Stimulated activated CD4-positive, alpha-beta T cell treated with anti-CD3 and anti-CD28 coated beads, Interleukin-2, amount 100 ng/mL, for 48 hours (primary cell): ENCODE results near the gene PDE6C.

Experiments used
- DNase-seq, 2 donors: peaks; one replicate each; pipeline ENCODE4 v3.0.0-alpha.2; 2020

The PDE6C gene

DNA sequence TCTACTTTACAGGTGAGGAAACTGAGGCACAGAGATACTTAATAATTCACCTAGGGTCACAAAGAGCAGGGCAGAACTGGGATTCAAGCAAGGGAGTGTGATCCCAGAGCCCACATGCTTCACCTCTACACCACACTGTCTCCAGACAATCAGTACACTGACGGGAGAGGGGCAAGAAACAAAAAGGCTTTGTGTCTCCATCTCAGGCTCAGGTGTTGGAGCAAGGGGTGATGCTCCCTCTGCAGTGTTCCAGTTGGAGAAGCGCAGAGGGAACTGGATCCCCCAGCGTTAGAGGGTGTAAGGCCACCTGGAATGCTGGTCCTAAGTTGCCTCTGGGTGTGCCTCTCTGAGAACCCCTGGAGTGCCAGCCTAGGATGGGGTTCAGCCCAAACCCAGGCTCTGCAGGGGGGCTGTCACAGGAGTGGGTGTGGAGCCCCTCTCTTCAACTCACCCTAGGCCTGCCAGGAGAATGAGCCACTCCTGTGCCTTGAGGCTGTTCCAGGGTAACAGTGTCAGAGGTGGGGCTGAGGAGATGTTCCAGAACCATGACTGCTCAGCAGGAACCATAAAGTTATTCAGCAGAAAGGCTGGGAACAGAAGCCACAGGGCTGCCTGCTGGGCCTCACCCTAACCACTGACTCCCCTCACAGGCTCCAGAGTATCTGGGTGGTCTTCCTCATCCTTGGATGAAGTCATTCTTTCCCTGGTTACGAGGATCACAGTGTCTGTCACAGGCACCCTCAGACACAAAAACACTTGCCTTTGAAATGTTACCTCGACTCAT, 16.8 kb upstream of the PDE6C start:
- DNase-seq: no peak

- no peak for DNase-seq
Observed at GRCh38 chr10:93596539-93596938, 15.8 kb upstream of the PDE6C start.

- DNase-seq: no peak
Observed at GRCh38 chr10:93597075-93597599, 15.2 kb upstream of the PDE6C start.

DNA sequence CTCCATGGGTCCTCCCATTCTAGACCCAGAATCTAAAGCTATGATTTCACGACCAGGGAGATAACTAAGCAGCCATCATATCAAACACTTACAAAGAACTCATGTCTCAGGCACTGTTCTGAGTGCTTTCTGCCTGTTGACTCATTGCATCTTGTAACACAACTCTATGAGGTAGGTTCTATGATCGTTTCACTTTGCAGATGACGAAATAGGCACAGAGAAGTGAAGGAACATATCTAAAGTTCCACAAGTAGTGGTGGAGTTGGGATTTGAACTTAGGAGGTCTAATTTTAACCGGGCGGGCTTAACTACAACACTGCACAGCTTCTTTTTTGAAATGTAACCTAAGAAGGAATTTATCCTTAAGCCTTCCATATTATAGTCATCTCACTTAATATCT, 14.2 kb upstream of the PDE6C start:
- DNase-seq: no peak

DNA sequence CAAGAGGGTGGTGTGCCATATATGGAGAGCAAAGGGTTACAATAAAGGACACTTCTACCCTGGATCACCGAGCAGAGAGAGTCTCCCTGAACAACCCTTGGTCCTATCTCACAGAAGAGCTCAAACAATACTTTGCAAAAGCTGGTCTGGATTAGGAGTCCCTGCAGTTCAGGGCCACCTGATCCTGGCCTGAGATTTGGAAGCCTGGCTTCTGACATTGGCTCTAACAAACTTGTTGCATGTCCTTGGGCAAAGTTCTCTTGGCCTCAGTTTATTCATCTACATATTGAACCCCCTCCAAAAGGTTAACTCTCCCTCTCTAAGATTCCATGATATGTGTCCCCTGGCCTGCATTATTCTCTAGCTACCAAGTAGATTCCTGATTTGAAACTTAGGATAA, 13.0 kb upstream of the PDE6C start:
- DNase-seq: no peak

- no peak for DNase-seq
Observed at GRCh38 chr10:93599778-93600177, 12.6 kb upstream of the PDE6C start.

DNA sequence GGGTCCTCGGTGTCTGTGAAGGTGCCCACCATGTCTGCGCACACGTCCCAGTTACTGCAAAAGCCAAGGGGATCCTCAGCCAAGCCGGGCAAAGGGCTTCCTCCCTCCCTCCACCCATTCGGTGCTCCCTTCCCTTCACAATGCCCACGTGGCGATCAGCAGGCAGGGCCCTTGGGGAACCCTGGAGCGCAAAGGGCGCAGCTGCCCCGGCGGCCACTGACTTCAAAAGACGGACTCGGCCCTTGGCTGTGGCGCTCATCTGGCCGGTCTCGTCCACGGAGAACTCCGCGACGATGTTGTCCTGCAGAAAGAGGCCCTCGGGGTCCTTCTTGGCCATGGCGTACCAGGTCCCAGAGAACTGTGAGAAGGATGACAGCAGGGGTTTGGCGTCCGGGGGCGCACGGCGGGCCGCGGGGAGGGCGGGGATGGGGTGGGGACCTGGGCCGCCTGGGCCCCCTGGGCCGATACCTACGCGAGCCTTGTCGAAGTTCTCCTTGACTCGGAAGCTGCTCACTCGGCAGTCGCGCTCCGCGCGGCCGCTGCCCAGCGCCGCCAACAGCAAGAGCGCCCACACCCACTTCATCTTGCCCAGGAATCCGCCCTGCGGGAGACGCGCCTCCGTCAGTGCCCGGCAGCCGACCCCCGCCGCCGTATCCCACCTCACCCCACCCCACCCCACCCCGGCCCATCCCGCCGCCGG, 11.7 kb upstream of the PDE6C start:
- no peak for DNase-seq

DNA sequence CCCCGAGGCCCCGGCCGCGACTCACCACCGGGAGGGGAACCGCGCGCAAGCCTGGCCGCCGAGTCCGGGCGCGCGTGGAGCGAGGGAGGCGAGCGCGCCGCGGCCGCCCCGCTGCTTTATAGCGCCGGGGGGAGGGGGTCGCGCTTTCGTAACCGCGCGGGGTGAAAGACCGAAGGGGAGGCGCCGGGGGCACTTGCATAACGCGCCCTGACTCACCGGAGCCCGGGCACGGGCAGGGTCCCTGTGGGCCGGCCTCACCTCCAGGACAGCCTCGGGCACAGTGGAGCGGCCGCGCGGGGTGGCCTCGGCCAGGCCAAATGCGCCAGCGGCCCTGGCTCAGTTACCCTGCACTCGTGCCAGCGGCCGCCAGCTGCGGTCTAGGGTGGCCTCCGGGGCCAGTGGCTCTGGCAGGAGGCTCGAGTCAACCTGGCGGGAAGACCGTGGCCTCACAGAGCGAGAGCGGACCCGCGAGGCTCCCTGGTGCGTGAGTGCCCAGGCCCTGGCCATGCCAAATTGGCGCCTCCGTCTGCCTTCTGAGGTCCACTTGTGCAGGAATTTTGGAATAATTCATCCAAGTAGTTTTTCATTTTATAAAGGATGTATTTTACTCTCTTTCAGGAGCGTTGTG, 11.1 kb upstream of the PDE6C start, which contains the start of gene RBP4:
RBP4 (minus strand) TSS at position 90 of the 628 bp plus-strand sequence. CDS start 207 bp downstream, outside the sequence.
- DNase-seq: no peak

GRCh38 chr10:93601774-93602162, 10.6 kb upstream of the PDE6C start:
- DNase-seq: no peak

DNA sequence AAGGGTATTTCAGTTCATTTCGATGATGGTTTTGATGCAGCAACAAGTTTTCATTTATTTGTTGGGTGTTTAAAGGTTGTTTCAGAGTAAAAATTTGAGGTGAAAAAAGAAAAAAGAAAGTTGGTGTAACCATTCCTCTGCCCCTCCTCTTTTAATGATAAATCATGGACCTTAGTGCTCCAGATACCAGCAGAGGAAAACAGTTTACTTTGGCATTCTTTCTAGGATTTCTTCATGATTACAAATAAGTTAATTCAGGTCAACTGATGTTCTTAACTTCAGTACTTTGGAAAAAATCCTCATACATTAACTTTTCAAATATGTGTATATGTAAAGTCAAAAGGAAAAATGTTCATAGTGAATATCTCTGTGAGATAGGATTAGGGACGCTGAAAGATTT, 9.3 kb upstream of the PDE6C start:
- no peak for DNase-seq

GRCh38 chr10:93604146-93604545, 8.2 kb upstream of the PDE6C start:
- no peak for DNase-seq

DNA sequence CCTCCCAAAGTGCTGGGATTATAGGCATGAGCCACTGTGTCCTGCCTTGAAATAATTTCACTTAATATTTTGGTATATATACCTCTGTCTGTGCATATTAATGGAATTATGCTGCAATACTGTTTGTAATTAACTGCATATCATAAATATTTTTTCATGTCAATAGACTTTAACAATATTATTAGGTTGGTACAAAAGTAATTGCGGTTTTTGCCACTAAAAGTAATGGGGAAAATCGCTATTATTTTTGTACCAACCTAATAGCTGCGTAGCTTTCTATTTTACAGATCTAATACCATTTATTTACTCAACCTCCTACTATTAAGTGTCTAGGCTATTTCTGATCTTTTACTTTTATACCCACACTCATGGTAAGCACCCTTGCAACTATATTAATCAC, 3.9 kb upstream of the PDE6C start:
- DNase-seq: no peak

DNA sequence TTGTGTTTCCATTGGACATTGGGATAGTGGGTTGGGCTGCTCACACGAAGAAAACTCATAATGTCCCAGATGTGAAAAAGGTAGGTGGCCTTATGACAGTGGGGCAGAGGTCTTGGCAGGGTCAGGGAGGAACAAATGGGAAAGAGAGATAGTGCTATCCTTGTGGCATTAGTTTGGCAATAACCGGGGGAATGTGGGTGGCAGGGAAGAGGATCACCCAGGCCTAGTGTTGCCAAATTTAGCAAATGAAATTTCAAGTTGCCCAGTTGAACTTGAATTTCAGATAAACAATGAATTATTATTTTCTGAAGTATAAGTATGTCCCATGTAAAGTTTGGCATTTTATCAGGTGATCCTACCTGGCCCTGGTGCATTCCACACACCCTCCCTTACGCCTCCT, 789 bp downstream of the PDE6C start:
- DNase-seq: no peak

GRCh38 chr10:93614101-93614825, 1.9 kb downstream of the PDE6C start:
- no peak for DNase-seq

DNA sequence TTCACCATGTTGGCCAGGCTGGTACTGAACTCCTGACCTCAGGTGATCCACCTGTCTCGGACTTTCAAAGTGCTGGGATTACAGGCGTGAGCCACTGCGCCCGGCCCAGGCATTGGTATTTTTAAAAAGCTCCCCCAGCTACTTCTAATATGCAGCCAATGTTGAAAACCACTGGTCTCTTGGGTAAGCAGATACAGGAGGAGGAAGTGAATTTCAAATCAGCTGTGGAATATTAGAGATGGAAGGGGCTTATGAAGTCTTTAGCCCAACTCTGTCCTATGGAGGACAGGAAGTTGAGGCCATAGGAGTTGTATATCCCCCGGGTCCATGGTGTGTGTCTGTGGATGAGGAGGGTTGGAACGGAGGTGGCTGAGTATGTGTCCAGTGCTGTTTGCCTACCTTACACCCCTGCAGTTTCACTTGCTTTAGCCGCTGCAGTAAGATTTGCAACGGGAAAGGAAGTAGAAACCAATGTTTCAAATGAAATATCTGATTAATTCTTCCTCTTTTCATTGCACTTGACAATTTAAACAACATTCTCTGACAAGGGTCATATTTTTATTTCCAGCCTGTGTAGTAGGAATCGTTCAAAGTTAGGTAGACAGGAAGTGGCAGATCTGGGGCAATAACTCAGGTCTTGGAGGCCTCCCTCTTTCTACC, 3.4 kb downstream of the PDE6C start:
- DNase-seq: no peak

GRCh38 chr10:93620925-93621324, 8.6 kb downstream of the PDE6C start:
- no peak for DNase-seq

- no peak for DNase-seq
Observed at GRCh38 chr10:93622942-93623341, 10.6 kb downstream of the PDE6C start.

DNA sequence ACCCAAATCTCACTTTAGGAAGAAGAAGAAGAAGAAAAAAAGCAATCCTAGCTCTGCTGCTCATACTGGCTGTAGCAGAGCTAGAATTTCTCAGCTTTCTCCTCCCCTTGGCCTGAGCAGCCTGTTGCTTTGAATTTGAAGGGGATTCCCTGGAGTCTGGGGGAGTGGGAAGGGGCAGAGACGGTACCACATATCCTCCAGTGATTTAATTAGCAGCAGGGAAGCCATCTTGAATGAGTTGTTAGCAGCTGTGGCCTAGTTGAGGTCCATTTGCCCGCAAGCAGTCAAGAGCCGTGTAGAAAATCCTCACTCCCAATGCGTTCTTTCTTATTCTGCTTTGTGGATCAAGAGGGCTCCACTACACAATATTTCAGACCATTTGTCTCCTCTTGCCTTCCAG, 16.5 kb downstream of the PDE6C start:
- DNase-seq: no peak

DNA sequence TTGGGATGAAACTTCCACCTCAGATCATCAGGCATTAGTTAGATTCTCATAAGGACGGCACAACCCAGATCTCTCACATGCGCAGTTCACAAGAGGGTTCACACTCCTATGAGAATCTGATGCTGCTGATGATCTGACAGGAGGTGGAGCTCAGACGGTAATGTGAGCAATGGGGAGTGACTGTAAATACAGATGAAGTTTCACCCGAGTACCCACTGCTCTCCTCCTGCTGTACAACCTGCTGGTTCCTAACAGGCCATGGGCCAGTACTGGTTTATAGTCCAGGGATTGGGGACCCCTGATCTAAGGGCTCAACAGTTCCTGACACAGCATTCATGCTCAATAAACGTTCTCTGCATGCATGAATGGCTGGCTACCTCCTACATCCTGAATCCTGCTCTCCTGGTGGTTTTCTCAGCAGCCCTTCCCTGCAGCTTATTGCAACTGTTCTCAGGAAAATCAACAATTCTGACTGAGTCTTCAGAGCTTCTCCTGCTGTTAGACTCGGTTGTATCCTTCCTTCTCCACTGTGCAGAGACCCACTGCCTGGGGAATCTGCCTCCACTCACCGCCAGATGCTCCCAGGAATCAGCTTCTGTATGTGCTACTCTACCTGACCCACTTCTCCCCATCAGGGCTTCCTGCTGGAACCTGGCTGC, 17.4 kb downstream of the PDE6C start:
- DNase-seq: no peak

DNA sequence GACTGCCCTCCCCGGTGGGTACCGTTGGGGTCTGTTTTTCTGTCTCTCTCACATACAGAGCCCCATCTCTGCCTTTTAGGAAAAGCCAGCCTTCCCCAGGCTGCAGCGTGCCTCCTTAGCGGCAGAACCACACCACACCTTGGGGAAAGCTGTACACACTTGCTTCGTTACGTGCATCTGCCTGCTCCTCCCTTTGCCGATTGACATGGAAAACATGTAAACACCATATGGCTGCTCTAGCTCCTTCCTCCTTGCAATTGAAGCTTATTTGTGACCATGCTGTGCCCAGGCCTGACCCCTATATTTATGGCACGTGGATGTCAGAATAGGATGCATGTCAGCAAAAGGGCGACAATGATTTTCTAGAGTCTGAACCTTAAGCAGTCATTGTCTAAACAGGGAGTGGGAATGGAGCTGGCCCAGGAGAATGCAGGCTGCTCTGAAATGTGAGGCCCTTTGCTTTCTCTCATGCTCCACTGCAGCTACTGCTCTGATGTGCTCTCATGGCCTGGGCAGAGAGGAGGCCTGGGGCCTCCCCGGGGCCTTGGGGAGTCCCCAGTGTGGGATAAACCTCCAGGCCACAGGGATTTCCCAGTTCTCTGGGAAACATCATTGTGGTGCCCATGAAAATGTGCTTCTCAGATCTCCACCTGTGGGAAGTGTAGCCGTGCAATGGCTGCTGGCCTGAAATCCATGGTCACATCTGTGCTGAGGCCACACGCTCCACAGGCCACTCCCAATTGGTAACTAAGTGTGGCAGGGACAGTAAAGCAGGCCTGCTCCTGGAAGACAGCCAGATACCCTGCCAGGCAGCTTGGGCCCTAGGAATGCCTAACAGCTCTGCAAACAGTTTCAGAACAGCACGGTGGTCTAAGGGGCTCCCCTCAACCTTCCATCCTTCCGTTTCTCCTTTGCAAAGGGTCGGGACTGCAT, 18.6 kb downstream of the PDE6C start:
- DNase-seq: no peak

DNA sequence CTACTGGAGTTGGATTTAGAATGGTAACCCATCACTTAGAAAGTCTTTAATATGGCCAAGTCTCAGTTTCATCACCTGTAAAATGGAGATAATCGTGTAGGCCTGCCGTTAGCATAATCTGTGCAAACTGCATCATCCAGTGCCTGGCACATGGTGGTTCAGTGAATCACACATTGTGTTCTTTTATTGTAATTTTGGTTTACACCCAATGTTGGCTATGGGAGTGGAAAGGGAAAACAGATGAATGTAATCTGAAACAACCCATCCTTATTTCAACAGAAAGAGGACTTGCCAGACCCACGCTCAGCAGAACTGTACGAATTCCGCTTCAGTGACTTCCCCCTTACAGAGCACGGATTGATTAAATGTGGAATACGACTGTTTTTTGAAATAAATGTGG, 27.5 kb downstream of the PDE6C start:
- DNase-seq: no peak
